ENCODE data around the gene PPFIA3. TPM values are rescaled to one million over a fixed set of nuclear protein-coding genes. Genes with fewer than 3 reads are reported as not detected.

Gene PPFIA3
- total and polyA plus RNA-seq, 2 of the 4 experiments (the other 2 are of a cell fraction), result 0.90 to 2.4 TPM

DNA sequence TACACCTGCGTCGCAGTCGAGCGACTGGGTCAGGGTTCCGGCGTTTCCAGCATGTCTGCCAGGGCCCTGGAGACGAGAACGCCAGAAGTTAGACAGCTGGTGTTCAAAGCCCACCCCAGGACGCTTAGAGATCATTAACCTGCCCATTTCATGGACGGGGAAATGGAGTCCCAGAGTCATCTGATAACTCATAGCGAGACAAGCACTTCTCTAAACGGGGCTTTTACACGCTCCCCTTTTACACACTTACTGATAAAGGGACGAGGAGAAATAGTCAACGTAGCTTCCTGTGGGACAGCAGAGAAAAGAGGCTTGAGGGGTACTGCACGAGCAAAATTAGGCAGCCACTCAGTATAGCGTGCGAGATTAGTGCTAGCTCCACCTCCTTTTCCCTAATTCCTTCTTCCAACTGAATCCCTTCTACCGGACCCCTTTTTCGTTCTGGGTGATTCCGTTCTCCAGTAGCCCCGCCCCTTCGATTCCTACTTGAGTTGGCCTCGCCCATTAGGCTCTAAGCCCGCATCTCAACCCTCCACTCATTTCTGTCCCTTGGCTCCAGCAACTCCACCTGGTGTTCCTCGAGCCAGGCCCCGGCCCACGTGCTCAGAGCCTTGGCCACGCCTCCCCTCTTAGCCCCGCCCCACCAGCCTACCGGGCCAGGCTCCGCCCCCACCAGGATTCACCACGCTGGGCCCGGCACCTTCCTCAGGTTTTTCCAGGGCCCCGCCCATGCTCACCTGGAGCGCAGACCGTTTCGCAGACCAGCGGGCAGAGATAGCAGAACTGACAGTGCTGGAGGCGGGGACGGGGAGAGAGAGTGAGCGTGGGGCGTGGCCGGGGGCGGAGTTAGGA is 32.1 kb downstream of the PPFIA3 start:
- no peak for ATAC-seq (ENCODE audit: low read depth)
- H3K4me2 ChIP-seq (ENCODE audit: low read depth, low read length), result peak overlapping the region; percentile 33; the same call in 1 of the 2 replicates

More for the DNA sequence above, 32.1 kb downstream of the PPFIA3 start:
- H2AFZ ChIP-seq (replicated peaks; ENCODE audit: low read length, poor library complexity), result peak overlapping the region; percentile 56
- no peak overlapping the region for H2BK120ac ChIP-seq (ENCODE audit: low read depth, low read length)
- no TSS peak for BruUV-seq (replicated peaks)
- intact Hi-C loops (cut with micrococcal nuclease), result no loop called here
- H3K79me1 ChIP-seq (ENCODE audit: low read depth in 1 of 2, low read length in 2 of 2), result 0 out of 4 replicates have a peak, but pooled peaks cover 0 to 7% of the 10 kb centered on the region in 2 experiments
- TF ChIP-seq, protein P1, sequence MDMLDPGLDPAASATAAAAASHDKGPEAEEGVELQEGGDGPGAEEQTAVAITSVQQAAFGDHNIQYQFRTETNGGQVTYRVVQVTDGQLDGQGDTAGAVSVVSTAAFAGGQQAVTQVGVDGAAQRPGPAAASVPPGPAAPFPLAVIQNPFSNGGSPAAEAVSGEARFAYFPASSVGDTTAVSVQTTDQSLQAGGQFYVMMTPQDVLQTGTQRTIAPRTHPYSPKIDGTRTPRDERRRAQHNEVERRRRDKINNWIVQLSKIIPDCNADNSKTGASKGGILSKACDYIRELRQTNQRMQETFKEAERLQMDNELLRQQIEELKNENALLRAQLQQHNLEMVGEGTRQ (IDR thresholded peaks at IDR 0.05; ENCODE audit: low read depth, low read length), result peak; percentile 58
- TF ChIP-seq RCOR1 (IDR thresholded peaks at IDR 0.05; ENCODE audit: insufficient replicate concordance, low read length) (peak; percentile 31), CEBPB (IDR thresholded peaks at IDR 0.05; ENCODE audit: low read depth, low read length) (no peak), RFX5 (IDR thresholded peaks at IDR 0.05; ENCODE audit: low read depth, low read length) (no peak)
- H2AK5ac ChIP-seq (ENCODE audit: low read depth, low read length), result no peak overlapping the region
- H3K27me3 ChIP-seq (ENCODE audit: control insufficient read depth, insufficient read depth, low read length), result peaks cover 8% of the 10 kb centered on the region; the same call in 1 of the 2 replicates
- H2AK9ac ChIP-seq (replicated peaks; ENCODE audit: low read depth, low read length, poor library complexity), result peak overlapping the region; percentile 23
- no peak overlapping the region for H4K5ac ChIP-seq (ENCODE audit: low read depth, low read length)
- H3K4ac ChIP-seq (ENCODE audit: low read depth, low read length), result no peak overlapping the region; the same call in 1 of the 2 replicates
- no peak overlapping the region for H3K56ac ChIP-seq (ENCODE audit: extremely low read depth, insufficient read depth, low read length)
- H4K20me1 ChIP-seq (ENCODE audit: insufficient read depth, low read length), result no peaks in the 10 kb centered on the region
- no peak overlapping the region; a peak in 1 of 4 replicates for H4K8ac ChIP-seq (ENCODE audit: low read depth in 2 of 2, low read length in 2 of 2)
- no peak overlapping the region for H3K9ac ChIP-seq (ENCODE audit: low read depth, low read length)
- peak; percentile 11 for DNase-seq
- CTCF ChIA-PET, result no interaction called here
- no peaks in the 10 kb centered on the region for H3K9me3 ChIP-seq (ENCODE audit: control insufficient read depth, insufficient read depth, low read length)
- H3K27ac ChIP-seq (ENCODE audit: insufficient read depth, low read length), result no peak overlapping the region
- no peaks in the 10 kb centered on the region for H3K9me1 ChIP-seq (ENCODE audit: insufficient read depth, low read length)
- dilution Hi-C loops (cut with HindIII; ENCODE audit: low sequenced_read_pairs, unreplicated experiment), result no loop called here
- peaks cover 4% of the 10 kb centered on the region; the same call in 1 of the 2 replicates for H3K4me1 ChIP-seq (ENCODE audit: control insufficient read depth, insufficient read depth, low read length)
- H3K36me3 ChIP-seq (ENCODE audit: control insufficient read depth, insufficient read depth, low read length), result no peaks in the 10 kb centered on the region
- in situ Hi-C loops (cut with MboI; ENCODE audit: low sequenced_read_pairs), result no loop called here
- no peak overlapping the region for H3K18ac ChIP-seq (ENCODE audit: low read depth, low read length)
- POLR2A ChIA-PET (ENCODE audit: unreplicated experiment), result no interaction called here
- no peak overlapping the region; the same call in 1 of the 2 replicates for H3K23ac ChIP-seq (ENCODE audit: low read depth, low read length)
- H3K14ac ChIP-seq (replicated peaks; ENCODE audit: low read depth, low read length), result no peak overlapping the region
- 10% methylated on average over 26 of the region's 45 CpGs; no CpG with 5 or more reads in 1 of the 2 experiments for WGBS, 2 experiments (ENCODE audit: extremely low coverage in 2 of 2, insufficient read length in 1 of 2)
- H2BK5ac ChIP-seq (ENCODE audit: low read depth, low read length, poor library complexity, severe bottlenecking), result no peak overlapping the region
- no peak overlapping the region for H2BK15ac ChIP-seq (ENCODE audit: low read depth, low read length)
- no peak overlapping the region for H3K4me3 ChIP-seq (ENCODE audit: insufficient read depth, low read depth, low read length)
- H4K91ac ChIP-seq (ENCODE audit: insufficient read depth, low read depth, low read length), result no peak overlapping the region
- no peak overlapping the region for H2BK20ac ChIP-seq (ENCODE audit: low read depth, low read length)
